Fibroblast of lung (primary cell): Measurements from ENCODE around the gene OTUD3.

ENCODE experiments used
- EZH2 ChIP-seq: IDR thresholded peaks from 2 replicates; pipeline ENCODE4 v1.5.1; 2012; ENCODE audit warnings: low read length, control low read depth, mild to moderate bottlenecking; ENCODE audit errors: missing control alignments
- TF ChIP-seq, protein P1 (sequence below), 2 donors: IDR thresholded peaks in 1 of 2; conservative IDR thresholded peaks in 1 of 2; 1 replicate in 1 of 2; 2 replicates in 1 of 2; pipeline ENCODE4 v1.5.1; 2011 to 2012; ENCODE audit warnings: low read length in 2 of 2, control low read depth in 1 of 2, inconsistent platforms in 1 of 2, low read depth in 1 of 2, mild to moderate bottlenecking in 1 of 2

DNA sequence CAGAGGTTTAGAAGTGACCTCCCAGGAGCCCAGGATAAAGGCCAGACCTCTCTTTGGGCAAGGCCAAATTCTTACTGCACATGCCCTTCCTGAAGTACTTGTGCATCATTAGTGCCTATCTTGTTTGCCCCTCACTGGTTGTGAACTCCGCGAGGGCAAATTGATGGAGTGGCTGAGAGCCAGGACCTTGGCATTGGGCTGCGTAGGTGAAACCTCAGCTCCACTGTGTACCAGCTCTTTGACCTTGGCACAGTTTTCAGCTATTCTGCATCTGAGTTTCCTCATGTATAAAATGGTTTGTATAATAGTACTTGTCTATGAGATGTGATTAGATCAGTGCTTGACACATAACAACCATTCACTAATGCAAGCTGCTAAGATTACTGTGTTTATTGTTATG lies 11.5 kb downstream of the OTUD3 start:
- TF ChIP-seq, protein P1, sequence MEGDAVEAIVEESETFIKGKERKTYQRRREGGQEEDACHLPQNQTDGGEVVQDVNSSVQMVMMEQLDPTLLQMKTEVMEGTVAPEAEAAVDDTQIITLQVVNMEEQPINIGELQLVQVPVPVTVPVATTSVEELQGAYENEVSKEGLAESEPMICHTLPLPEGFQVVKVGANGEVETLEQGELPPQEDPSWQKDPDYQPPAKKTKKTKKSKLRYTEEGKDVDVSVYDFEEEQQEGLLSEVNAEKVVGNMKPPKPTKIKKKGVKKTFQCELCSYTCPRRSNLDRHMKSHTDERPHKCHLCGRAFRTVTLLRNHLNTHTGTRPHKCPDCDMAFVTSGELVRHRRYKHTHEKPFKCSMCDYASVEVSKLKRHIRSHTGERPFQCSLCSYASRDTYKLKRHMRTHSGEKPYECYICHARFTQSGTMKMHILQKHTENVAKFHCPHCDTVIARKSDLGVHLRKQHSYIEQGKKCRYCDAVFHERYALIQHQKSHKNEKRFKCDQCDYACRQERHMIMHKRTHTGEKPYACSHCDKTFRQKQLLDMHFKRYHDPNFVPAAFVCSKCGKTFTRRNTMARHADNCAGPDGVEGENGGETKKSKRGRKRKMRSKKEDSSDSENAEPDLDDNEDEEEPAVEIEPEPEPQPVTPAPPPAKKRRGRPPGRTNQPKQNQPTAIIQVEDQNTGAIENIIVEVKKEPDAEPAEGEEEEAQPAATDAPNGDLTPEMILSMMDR (conservative IDR thresholded peaks at IDR 0.05 in 1 of 2, IDR thresholded peaks at IDR 0.05 in 1 of 2; ENCODE audit: low read depth in 1 of 2, low read length in 2 of 2): no peak
- TF ChIP-seq EZH2: no peak
